Activated T-cell treated with anti-CD3 and anti-CD28 coated beads, Interleukin-2, amount 50 U/mL, for 72 hours (primary cell): ENCODE data around the gene SUSD6. TPM values are rescaled to one million over a fixed set of nuclear protein-coding genes. Genes with fewer than 3 reads are reported as not detected.

Experiments used
- ATAC-seq, 2 donors: fragments of 150-1000 bp; cut with Tn5 transposase; replicated peaks in 1 of 2; 2 replicates each; pipeline ENCODE4 v1.10.0; 2021; ENCODE audit warnings: moderate library complexity in 2 of 2, mild to moderate bottlenecking in 1 of 2
- DNase-seq, 2 donors: peaks; one replicate each; pipeline ENCODE4 v3.0.0; 2021 to 2022; ENCODE audit warnings: mixed read lengths in 1 of 2
- H3K27ac Mint-ChIP-seq: one replicate; pipeline ENCODE4 v1.8.0; 2022; ENCODE audit warnings: mild to moderate bottlenecking, moderate library complexity, mixed read lengths
- H3K27me3 Mint-ChIP-seq: one replicate; pipeline ENCODE4 v1.8.0; 2022; ENCODE audit warnings: low read depth, mixed read lengths
- H3K36me3 Mint-ChIP-seq, 2 donors: one replicate each; pipeline ENCODE4 v1.8.0; 2022; ENCODE audit warnings: mixed read lengths in 2 of 2, mild to moderate bottlenecking in 1 of 2; ENCODE audit not compliant: insufficient read depth in 2 of 2
- H3K4me1 Mint-ChIP-seq: one replicate; pipeline ENCODE4 v1.8.0; 2022; ENCODE audit warnings: low read depth, mixed read lengths
- H3K4me3 Mint-ChIP-seq, 2 donors: one replicate each; pipeline ENCODE4 v1.8.0; 2022; ENCODE audit warnings: mild to moderate bottlenecking in 2 of 2, mixed read lengths in 2 of 2, moderate library complexity in 2 of 2
- H3K9me3 Mint-ChIP-seq, 2 donors: one replicate each; pipeline ENCODE4 v1.8.0; 2022; ENCODE audit warnings: mixed read lengths in 2 of 2
- total RNA-seq, 2 donors: library from RNA; stranded (reverse); gene quantifications; one replicate each; pipeline ENCODE4 v1.2.3, GENCODE V29; 2022

Gene SUSD6
- total RNA-seq, 2 donors from 2014 or later: 60.3 to 73.8 TPM

DNA sequence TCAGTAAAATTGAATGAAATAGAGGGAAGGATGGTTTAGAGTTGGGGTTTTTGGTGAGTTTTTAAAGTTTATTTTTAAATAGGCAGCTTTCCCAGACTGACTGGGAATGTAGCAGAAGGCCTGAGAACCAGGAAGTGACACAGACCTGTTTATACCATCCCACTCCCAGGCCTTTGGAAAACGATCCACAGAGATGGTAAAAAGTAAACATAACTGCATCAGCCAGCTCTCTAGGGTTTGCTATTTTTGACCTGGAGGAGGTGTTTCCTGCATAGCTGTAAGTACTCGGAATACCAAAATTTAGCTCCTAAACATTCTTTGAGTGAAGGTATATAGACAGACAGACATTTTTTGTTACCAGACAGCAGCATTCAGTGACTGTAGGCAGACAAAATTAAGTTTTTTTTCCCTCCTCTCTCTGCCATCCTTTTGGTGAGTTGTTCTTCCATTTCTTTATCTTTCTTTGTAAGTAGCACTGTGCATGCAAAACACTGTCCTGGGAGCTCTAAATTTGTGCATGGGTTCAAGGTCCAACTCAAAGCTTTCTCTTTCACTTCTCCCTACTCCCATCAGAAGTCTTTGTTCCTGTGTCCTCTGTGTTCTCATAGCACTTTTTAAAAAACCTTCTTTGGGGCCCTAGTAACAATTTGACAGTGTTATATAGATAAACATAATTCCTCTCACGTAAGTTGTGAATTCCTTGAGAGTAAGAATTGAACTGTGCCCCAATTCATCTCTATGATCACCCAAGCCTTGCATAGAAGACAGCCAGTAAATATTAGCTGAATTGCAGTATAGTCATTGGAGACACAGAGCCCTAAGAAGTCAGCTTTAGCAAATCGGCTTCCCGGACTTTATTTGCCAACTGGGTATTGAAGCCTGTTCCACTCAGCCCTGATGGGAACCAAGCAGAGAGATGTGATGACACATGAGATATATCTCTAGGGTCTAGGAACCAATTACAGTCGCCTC lies 37.4 kb downstream of the SUSD6 start:
- Mint-ChIP-seq H3K27me3 (no peaks in the 10 kb centered on the region), H3K4me3 (peak overlapping the region in 1 of 2 donors; percentile 30), H3K36me3 (peaks cover 7% of the 10 kb centered on the region in 2 donors), H3K9me3 (no peaks in the 10 kb centered on the region), H3K4me1 (peaks cover 92% of the 10 kb centered on the region), H3K27ac (peak overlapping the region; percentile 30)
- ATAC-seq (no peak), DNase-seq (no peak)

DNA sequence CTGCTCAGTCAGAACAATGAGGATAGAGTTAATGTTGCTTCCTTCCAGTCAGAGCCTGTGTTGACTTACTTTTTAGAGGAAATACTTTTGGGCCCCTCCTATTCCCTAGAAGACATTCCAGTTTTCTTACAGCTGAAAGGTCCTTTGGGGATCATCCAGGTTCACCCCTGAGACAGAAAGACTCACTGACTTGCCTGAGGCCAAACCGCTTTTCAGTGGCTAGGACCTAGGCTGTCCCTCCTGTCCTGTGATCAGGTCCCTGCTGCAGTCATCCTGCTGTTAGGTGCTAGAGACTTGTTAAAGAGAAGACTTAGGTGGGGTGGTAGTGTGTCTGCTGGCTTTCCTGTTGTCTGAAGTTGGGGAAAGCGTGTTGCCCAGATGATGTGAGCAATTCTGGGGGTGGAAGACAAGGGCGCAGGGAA lies 39.6 kb downstream of the SUSD6 start:
- H3K27me3 Mint-ChIP-seq: no peaks in the 10 kb centered on the region
- H3K36me3 Mint-ChIP-seq: peaks cover 5 to 6% of the 10 kb centered on the region in 2 donors
- H3K4me3 Mint-ChIP-seq: peak overlapping the region; percentile 17 to 22
- H3K9me3 Mint-ChIP-seq: no peaks in the 10 kb centered on the region
- DNase-seq (no peak), ATAC-seq (no peak)
- peaks cover 88% of the 10 kb centered on the region for H3K4me1 Mint-ChIP-seq
- H3K27ac Mint-ChIP-seq: peak overlapping the region; percentile 71

DNA sequence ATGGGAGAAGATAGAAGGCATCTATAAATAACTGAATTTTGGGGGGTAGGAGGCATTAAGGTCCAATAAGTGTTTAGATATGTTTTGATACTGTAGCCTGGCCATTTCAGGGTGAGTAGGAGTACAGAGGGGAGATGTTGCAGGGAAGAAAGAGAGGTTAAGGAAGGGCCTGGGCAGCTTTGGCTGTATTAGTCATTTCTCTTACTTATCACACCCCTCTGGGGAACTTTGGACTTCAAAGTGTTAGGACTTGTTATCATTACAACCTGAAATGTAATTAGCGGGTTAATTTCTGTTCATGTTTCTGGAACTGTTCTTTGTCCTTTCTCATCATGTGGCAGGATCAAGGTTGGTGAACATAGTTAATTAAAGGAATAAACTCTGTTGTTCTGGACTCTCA lies 40.3 kb downstream of the SUSD6 start:
- Mint-ChIP-seq H3K27me3 (no peaks in the 10 kb centered on the region), H3K36me3 (peaks cover 2 to 3% of the 10 kb centered on the region in 2 donors), H3K4me1 (peaks cover 90% of the 10 kb centered on the region), H3K4me3 (peak overlapping the region; percentile 1 to 22), H3K27ac (peak overlapping the region; percentile 71), H3K9me3 (no peaks in the 10 kb centered on the region)
- peak in 1 of 2 donors; percentile 38 for ATAC-seq
- no peak for DNase-seq

DNA sequence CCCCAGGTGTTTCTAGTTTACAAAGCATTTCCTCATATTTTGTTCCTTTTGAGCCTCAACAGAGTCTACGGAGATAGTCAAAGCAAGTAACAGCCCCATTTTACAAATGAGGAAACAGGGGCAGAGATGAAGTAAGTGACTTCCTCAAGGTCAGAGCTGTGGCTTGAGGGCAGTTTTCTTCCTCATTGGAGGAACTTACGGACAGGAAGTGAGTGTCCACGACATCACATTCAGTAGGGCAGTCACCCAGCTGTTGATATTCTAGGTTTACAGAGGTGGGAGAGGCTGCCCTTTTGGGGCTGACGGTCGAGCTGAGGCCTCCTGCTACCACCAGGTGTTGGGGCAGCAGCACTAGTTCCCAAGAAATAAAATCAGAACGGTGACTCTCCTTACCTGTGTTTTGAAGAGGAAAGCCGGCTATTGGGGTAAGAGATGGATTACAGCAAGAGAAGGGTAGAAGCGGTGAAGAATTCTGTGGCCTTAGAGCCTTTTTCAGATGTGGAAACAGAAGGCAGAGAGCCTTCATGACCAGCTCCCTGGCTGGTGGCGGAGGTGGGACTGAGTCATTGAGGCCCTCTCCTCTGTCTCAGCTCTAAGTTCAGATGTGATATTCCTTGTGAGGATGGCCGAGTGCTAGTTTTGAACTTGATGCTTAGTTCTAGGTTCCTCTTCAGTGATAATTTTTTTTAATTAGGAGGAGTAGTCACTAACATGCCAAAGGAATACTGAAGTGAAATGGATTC lies 41.7 kb downstream of the SUSD6 start:
- Mint-ChIP-seq H3K9me3 (no peaks in the 10 kb centered on the region), H3K27ac (peak overlapping the region; percentile 86), H3K4me1 (peaks cover 89% of the 10 kb centered on the region), H3K27me3 (no peaks in the 10 kb centered on the region), H3K4me3 (peak overlapping the region; percentile 34 to 54), H3K36me3 (peaks cover 0 to 2% of the 10 kb centered on the region in 2 donors)
- DNase-seq (no peak), ATAC-seq (peak; percentile 63)

DNA sequence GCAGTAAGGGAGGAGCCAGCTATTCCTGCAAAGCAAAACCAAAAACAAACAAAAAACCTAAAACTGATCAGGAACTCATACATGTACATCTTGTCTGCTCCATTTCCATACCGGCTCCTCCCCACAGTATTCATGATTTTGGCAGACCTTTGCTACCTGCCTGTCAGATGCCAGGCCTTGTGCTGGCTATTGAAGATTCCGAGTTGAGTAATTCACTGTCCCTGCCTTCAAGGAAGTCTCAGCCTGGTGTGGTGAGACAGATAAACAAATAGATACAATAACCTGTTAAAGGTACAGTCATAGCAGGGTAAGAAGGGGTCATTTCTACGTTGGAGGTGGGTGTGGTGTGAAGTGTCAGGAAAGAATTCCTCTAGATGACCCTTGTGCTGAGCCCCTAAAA lies 42.7 kb downstream of the SUSD6 start:
- no peak for ATAC-seq
- Mint-ChIP-seq H3K27ac (peak overlapping the region; percentile 38), H3K36me3 (peaks cover 0 to 2% of the 10 kb centered on the region in 2 donors), H3K4me1 (peaks cover 89% of the 10 kb centered on the region), H3K9me3 (no peaks in the 10 kb centered on the region), H3K27me3 (no peaks in the 10 kb centered on the region), H3K4me3 (no peak overlapping the region)
- DNase-seq: no peak

DNA sequence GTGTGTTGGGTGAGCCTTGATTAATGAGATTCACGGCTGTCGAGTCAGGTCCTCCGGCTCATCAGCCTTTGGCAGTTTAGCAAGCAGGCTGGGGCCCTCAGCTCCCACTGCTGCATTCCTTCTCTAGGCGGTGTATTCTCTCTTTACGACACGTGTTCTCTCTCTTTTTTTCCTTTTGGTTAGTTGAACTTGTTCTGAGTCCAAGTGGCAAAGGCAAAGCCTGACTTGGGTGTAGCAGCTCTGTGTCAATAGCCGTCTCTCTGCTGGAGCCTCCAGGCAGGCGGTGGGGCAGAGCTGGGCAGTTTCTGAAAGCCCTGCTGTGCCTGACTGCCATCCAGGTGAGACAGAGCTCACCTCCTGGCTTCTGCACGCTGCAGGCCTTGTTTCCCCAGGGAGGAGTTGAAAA lies 46.6 kb downstream of the SUSD6 start:
- Mint-ChIP-seq H3K9me3 (no peaks in the 10 kb centered on the region), H3K27me3 (no peaks in the 10 kb centered on the region), H3K27ac (peak overlapping the region; percentile 44), H3K4me1 (peaks cover 92% of the 10 kb centered on the region), H3K36me3 (peaks cover 5 to 15% of the 10 kb centered on the region in 2 donors), H3K4me3 (peak overlapping the region; percentile 35 to 45)
- DNase-seq (no peak), ATAC-seq (no peak)

DNA sequence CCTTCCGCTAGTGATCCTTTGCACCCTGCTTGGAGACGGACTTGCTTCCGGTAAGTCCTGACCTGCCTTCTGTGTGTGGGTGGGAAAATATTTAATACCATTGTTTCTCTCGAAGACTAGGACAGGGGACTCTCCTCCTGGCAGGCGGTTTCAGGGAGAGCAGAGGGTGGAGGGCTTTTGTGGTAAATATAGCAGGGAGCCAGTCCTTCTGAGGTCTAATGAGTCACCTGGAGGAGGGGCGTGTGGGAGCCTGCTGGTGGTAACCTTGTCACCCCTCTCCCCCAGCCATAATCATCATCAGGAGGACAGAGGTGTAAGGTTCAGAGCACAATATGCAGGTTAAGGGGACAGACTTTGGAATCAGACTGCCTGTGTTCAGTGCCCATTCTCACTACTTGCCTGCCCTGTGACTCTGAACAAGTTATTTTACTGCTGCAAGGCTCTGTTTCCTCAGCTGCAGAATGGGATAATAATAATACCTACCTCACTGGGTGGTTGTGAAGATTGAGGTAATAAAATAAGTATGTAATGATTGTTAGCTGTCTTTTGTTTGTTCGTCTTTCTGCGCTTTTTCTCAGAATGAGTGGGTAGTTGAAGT lies 47.4 kb downstream of the SUSD6 start:
- DNase-seq (peak; percentile 41 to 51), ATAC-seq (peak; percentile 48 to 53)
- H3K4me1 Mint-ChIP-seq: peaks cover 90% of the 10 kb centered on the region
- H3K4me3 Mint-ChIP-seq: peak overlapping the region; percentile 45 to 70
- peaks cover 5 to 15% of the 10 kb centered on the region in 2 donors for H3K36me3 Mint-ChIP-seq
- no peaks in the 10 kb centered on the region for H3K27me3 Mint-ChIP-seq
- H3K9me3 Mint-ChIP-seq: no peaks in the 10 kb centered on the region
- H3K27ac Mint-ChIP-seq: peak overlapping the region; percentile 44

DNA sequence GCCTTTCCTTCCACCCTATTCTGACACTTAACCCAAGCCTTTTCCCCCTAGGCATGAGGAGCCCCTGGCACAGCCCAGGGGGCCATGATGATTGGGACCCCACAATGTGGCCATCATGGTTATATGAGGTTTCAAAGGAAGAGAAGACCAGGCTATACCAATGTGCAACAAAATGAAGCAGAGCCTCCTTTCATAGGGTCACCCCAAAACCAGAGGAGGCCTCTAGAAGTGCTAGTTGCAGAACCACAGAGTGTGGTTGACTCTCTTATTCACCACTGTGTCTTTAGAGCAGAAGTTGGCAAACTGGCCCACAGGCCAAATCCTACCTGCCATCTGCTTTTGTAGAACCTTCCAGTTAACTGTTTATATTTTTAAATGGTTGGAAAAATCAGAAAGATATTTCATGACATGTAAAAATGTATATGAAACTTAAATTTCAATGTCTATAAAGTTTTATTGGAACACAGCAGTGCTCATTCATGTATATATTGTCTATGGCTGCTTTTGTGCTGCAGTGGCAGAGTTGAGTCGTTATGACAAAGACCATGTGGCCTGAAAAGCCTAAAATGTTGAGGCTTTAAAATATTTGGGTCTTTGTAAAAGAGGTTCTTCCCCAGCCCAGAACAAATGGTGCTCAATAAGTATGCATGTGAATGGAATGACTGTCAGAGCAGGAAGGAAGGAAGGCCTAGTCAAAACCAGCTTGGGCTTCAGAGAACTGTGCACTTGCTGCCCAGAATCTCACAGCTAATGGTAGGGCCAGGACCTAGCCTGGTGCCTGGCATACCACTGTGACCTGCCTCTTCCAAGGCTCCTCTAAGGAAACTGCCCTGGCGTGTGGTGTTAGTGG lies 49.2 kb downstream of the SUSD6 start:
- Mint-ChIP-seq H3K27ac (peak overlapping the region; percentile 44), H3K4me1 (peaks cover 96% of the 10 kb centered on the region), H3K4me3 (peak overlapping the region; percentile 70 to 77), H3K9me3 (no peaks in the 10 kb centered on the region), H3K36me3 (peaks cover 5 to 17% of the 10 kb centered on the region in 2 donors), H3K27me3 (no peaks in the 10 kb centered on the region)
- peak in 1 of 2 donors; percentile 48 for DNase-seq
- ATAC-seq: peak; percentile 82 to 83

DNA sequence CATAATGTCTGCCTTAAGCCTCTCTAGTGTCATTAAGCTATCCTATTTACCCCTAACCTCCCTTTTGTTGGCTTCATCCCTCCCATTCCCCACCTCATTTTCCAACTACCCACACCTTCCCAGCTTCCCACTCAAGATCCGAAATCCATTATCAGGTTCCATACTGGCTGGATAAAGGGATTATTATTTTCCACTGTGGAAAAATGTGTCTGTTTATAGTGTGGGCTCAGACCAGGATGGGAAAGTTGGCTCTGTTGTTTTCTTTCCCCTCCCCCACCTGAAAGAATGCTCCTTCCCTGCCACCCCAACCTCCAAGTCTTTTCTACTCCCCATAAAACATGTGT lies 49.8 kb downstream of the SUSD6 start:
- Mint-ChIP-seq H3K36me3 (peaks cover 5 to 19% of the 10 kb centered on the region in 2 donors), H3K27me3 (no peaks in the 10 kb centered on the region), H3K27ac (peak overlapping the region; percentile 44), H3K4me3 (peak overlapping the region in 1 of 2 donors; percentile 77), H3K9me3 (no peaks in the 10 kb centered on the region), H3K4me1 (peaks cover 96% of the 10 kb centered on the region)
- DNase-seq: no peak
- ATAC-seq: no peak

DNA sequence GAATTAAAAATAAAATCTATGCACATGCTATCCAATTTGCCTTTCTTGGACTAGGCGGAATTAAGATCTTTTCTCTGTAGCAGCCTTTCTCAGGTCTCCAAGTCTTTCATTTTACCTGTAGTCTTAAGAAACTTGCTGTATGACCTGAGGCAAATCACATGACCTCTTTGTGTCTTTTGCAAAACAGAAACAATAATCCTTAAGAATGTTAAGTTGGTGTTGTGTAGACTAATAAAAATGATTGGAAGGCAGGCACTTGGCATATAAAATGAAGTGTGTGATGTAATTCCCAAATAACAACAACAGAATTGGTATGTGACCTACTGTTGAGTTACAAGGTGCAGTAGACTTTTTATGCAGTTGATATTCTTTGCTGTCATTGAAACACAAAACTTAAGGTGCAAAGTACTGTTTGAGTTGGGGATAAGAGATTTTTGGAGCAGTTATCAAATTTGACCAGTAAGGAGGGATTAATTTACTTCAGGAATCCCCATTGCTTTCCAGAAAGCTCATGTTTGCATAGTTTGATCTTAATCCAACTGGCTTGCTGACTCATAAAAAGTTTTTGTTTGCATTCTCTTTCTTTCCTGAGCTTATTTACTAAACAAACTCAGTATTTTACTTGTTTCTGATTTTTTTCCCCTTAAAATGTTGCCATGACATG lies 51.4 kb downstream of the SUSD6 start:
- Mint-ChIP-seq H3K27ac (peak overlapping the region; percentile 44), H3K27me3 (no peaks in the 10 kb centered on the region), H3K4me3 (peak overlapping the region in 1 of 2 donors; percentile 48), H3K36me3 (peaks cover 9 to 24% of the 10 kb centered on the region in 2 donors), H3K4me1 (peaks cover 97% of the 10 kb centered on the region), H3K9me3 (no peaks in the 10 kb centered on the region)
- DNase-seq: no peak
- ATAC-seq: no peak

DNA sequence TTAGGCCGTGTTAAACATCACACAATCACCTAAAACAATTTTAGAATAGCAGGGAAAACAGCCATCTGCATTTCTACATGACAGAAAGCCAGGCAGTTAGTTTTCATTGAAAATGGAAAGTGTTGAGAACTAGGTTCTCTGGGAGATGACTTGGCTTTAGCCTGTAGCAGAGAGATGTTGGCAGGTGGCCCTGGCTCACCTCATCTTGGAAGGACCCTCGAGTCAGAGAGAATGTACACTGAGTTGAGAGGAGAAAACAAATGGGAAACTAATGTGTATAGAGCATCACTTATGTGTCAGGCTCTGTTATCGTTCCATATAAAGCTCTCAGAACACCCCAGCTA lies 51.9 kb downstream of the SUSD6 start:
- H3K4me3 Mint-ChIP-seq: no peak overlapping the region
- ATAC-seq (no peak), DNase-seq (no peak)
- no peaks in the 10 kb centered on the region for H3K27me3 Mint-ChIP-seq
- H3K36me3 Mint-ChIP-seq: peaks cover 11 to 28% of the 10 kb centered on the region in 2 donors
- peak overlapping the region; percentile 44 for H3K27ac Mint-ChIP-seq
- no peaks in the 10 kb centered on the region for H3K9me3 Mint-ChIP-seq
- peaks cover 97% of the 10 kb centered on the region for H3K4me1 Mint-ChIP-seq

DNA sequence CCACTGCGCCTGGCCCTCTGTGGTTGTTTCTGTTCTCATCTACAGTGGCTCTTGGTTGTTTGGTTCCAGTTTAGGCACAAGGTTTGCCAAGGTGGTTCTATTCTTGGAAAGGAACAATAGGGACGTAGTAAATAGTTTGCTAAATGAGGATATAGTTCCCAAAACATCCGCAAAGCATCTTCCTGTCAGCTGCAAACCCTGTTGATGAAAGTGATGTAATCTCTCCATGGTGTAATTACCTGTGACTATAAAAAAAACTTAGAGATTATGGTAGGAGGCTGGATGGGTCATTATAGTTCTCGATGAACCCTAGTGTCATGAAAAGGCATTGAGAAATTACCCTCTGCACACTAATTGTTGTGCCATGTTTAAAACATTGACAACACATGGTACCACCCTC lies 52.9 kb downstream of the SUSD6 start:
- Mint-ChIP-seq H3K27me3 (no peaks in the 10 kb centered on the region), H3K9me3 (no peaks in the 10 kb centered on the region), H3K4me1 (peaks cover 97% of the 10 kb centered on the region), H3K36me3 (peaks cover 11 to 29% of the 10 kb centered on the region in 2 donors), H3K4me3 (no peak overlapping the region), H3K27ac (peak overlapping the region; percentile 26)
- DNase-seq: no peak
- no peak for ATAC-seq
